GM19099 (cell line): ENCODE data around the gene CLEC16A.

Source experiments
- POLR2A ChIP-seq: IDR thresholded peaks from 3 replicates; pipeline ENCODE4 v1.6.1; 2011; ENCODE audit warnings: low read depth; ENCODE audit not compliant: insufficient read length; ENCODE audit errors: extremely low read depth

Gene CLEC16A

GRCh38 chr16:11056993-11057649, 112.8 kb downstream of the CLEC16A start:
- no peak for TF ChIP-seq POLR2A

GRCh38 chr16:11057711-11058345, 113.5 kb downstream of the CLEC16A start:
- TF ChIP-seq POLR2A: no peak

- no peak for TF ChIP-seq POLR2A
Observed at GRCh38 chr16:11058832-11059231, 114.5 kb downstream of the CLEC16A start.

GRCh38 chr16:11059588-11059987, 115.2 kb downstream of the CLEC16A start:
- no peak for TF ChIP-seq POLR2A

GRCh38 chr16:11060364-11060763, 116.0 kb downstream of the CLEC16A start:
- no peak for TF ChIP-seq POLR2A

- no peak for TF ChIP-seq POLR2A
Observed at GRCh38 chr16:11060842-11061241, 116.5 kb downstream of the CLEC16A start.

- no peak for TF ChIP-seq POLR2A
Observed at GRCh38 chr16:11061629-11062270, 117.4 kb downstream of the CLEC16A start.

GRCh38 chr16:11063448-11064201, 119.3 kb downstream of the CLEC16A start:
- no peak for TF ChIP-seq POLR2A

GRCh38 chr16:11064202-11064540, 119.8 kb downstream of the CLEC16A start:
- no peak for TF ChIP-seq POLR2A

- TF ChIP-seq POLR2A: no peak
Observed at GRCh38 chr16:11064851-11065250, 120.5 kb downstream of the CLEC16A start.

GRCh38 chr16:11066261-11066870, 122.0 kb downstream of the CLEC16A start:
- no peak for TF ChIP-seq POLR2A

GRCh38 chr16:11067266-11067665, 122.9 kb downstream of the CLEC16A start:
- no peak for TF ChIP-seq POLR2A

- no peak for TF ChIP-seq POLR2A
Observed at GRCh38 chr16:11067697-11068141, 123.4 kb downstream of the CLEC16A start.

- no peak for TF ChIP-seq POLR2A
Observed at GRCh38 chr16:11071829-11072228, 127.5 kb downstream of the CLEC16A start.

GRCh38 chr16:11072420-11073153, 128.2 kb downstream of the CLEC16A start:
- no peak for TF ChIP-seq POLR2A

- TF ChIP-seq POLR2A: no peak
Observed at GRCh38 chr16:11073407-11073999, 129.1 kb downstream of the CLEC16A start.
